Stimulated activated CD4-positive, alpha-beta T cell treated with anti-CD3 and anti-CD28 coated beads, Interleukin-1b, Interleukin-23, amount 100 ng/mL, for 48 hours (primary cell): ENCODE measurements around the gene NUB1.
A peak's percentile ranks its signal among the peaks of the same experiment; 100 is the strongest.

Source experiments
- DNase-seq: peaks from one replicate; pipeline ENCODE4 v3.0.0-alpha.2; 2020

The NUB1 gene

GRCh38 chr7:151346470-151346769 lies 4.8 kb downstream of the NUB1 start:
- no peak for DNase-seq

- DNase-seq: no peak
Measured at GRCh38 chr7:151347200-151347599, 5.6 kb downstream of the NUB1 start.

GRCh38 chr7:151348970-151349369 lies 7.4 kb downstream of the NUB1 start:
- DNase-seq: no peak

DNA sequence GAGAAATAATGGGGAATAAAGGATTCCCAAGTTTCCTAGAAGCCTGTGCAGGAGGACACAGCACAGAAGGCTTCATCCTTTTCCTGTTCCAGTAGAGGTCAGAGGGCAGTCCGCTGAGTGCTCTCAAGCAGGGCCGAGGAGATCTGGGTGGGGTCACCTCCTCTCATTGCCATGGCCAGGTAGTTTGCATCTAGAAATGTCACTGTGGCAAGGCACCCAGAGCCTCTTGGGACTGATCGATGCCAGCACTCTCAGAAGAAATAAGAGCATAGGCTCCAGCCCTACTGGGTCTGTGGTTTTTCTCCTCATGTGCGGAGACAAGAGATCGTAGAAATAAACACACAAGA lies 7.9 kb downstream of the NUB1 start:
- no peak for DNase-seq

GRCh38 chr7:151351027-151351426 lies 9.4 kb downstream of the NUB1 start:
- peak; percentile 60 for DNase-seq

- DNase-seq: peak; percentile 56
Measured at GRCh38 chr7:151351967-151352366, 10.4 kb downstream of the NUB1 start.

DNA sequence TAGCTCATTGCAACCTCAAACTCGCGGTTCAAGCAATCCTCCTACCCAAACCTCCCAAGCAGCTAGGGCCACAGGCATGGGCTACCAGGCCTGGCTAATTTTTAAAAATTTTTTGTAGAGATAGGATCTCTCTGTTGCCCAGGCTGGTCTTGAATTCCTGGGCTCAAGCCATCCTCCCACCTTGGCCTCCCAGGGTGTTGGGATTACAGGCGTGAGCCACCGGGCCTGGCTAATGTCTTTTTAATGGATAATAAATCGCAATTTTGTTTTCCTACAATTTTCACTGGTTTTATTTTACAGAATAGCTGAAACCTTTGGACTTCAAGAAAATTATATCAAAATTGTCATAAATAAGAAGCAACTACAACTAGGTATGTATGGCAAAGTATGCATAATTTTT lies 10.9 kb downstream of the NUB1 start:
- DNase-seq: no peak

DNA sequence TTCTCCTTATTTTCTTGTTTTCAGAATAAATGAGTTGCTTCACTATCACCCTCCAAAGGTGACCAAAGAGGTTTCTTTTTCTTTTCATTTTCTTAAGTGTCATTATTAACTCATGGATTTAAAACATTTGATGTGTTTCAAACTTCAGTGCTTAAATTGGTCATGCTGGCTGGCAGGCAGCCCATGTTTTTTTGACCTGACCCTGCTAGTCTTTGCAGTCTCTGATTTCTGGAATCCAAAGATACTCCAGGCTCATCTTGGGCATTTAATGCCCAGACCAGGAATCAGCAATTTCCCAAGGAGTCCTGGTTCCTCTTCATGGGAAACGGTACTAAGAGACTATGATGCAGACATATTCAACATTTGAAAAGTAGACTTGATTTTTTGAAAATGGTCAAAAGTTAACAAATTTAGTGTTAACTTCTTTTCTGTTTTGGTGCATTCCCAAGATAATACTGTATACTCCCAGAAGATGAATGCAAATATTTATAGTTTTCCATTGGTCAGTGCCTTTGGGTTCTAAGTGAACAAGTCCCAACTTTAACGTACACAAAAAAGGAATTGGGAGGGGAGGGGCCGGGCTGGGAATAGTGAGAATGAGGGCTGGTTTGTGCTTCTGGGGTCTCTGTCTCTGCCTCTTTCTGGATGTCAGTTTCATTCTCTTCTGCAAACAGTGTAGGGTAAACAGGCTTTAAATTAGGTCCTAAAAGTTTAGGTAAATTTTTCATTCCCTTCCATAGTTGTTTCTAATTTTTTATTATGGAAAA lies 19.8 kb downstream of the NUB1 start:
- DNase-seq: no peak

DNA sequence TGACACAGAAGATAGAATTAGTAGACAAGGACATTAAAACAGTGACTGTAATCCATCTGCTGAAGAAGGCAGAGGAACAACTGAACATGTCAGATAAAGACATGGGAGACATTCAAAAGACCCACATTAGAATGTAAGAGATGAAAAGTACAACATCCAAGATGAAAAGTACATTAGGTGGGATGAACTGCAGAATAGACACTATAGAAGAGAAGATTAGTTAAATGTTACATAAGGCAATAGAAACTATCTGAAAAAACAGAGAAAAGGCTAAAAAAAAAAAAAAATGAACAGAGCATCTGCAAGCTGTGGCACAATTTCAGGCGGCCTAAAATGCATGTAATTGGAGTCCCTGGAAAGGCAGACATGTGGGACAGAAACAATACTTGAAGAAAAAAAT lies 21.6 kb downstream of the NUB1 start:
- no peak for DNase-seq

- no peak for DNase-seq
Measured at GRCh38 chr7:151366166-151366879, 24.7 kb downstream of the NUB1 start.

DNA sequence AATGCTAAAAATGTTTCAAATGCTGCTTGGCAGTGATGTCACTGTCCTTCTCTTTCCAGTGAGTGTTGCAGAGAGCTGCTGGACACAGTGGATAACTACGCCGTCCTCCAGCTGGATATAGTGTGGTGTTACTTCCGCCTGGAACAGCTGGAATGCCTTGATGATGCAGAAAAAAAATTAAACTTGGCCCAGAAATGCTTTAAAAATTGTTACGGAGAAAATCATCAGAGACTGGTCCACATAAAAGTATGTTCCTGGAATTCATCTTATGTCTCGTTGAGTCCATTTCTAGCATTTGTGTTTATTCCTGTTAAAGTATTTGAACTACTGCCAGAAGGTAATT lies 25.2 kb downstream of the NUB1 start:
- no peak for DNase-seq

GRCh38 chr7:151367284-151367683 lies 25.7 kb downstream of the NUB1 start:
- no peak for DNase-seq

DNA sequence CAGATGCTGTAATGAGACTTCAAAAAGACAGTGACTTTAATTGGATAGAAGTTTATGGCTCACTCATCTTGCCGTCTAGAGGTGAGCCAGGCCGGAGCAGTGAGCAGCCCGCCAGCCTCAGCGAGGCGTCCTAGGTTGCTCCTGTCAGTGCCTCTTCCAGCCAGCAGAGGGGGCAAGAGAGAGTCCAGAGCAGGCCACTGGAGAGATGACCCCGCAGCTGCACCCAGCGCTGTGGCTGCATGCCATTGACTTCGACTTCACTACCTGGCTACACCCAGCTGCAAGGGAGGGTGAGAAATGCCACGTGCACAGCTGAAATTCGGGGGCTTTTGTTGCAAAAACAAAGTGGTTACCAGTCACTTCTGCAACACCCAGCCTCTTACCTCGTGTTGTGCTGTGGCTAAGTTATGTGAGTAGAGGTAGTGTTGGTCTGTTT lies 26.5 kb downstream of the NUB1 start:
- peak; percentile 77 for DNase-seq

DNA sequence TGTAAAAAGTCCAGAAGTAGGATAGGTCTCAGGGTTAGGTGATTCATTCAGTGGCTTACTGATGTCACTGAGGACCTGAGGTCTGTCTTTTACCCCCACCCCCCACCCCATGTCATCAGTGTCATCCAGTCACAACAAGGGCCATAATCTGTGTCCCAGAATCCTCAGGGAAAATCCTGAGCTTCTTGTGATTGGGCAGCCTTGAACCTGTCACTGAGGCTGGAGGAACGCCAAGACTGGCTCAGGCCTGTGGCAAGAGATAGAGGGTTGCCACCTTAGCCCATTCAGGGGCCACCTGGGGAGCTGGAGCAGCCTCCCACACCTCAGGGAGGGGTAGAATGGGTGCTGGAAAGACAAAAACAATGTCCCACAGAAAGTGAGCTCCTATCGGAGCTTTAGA lies 29.7 kb downstream of the NUB1 start:
- no peak for DNase-seq

DNA sequence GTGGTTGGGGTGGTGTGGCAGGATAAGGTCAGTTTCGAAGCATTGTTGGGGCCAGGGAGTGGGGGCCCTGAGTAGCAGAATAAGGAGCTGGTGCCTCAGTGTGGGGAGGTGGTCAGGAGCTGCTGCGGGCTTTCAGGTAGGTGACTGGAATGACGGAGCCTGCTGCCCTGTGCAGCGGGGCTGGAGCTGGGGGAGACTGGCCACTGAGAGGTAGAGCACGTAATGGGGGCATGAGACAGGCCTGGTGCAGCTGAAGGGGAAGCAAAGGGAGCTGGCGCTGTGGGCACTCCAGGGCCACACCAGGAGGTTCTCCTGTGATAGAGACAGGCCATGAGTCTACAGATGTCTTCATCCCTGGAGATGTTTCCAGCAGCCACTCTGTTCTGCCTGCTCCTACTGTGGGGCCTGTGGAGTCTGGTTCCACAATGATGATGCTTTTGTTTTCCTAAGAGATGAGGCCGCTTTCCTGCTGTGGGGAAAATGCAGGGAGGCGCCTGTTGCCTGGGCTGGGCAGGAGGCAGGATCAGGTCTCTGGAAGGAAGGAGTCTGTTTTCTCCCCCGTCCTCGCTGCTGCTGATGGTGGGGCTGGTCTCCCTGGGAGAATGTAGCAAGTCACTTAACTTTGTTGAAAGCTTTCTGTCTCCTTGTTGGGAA lies 31.1 kb downstream of the NUB1 start:
- DNase-seq: no peak

DNA sequence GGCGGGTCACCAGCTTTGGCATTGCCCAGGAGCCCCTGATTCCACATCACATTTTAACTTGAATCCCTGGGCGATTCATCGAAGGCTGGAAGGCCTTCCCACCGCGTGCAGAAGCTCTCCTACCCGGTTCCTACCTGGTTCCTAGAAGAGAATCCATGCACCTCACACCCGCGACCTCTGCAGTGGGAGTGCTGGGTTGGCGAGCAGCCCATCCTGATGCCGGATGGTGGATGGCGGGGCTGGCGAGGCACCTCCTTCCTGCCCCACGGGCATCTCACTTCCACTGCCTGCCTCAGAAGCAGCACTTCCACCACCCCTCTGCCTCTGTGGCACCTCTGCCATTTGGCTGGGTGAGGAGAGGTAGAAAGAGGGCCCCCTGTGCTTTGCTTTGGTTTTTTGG lies 32.0 kb downstream of the NUB1 start:
- no peak for DNase-seq

DNA sequence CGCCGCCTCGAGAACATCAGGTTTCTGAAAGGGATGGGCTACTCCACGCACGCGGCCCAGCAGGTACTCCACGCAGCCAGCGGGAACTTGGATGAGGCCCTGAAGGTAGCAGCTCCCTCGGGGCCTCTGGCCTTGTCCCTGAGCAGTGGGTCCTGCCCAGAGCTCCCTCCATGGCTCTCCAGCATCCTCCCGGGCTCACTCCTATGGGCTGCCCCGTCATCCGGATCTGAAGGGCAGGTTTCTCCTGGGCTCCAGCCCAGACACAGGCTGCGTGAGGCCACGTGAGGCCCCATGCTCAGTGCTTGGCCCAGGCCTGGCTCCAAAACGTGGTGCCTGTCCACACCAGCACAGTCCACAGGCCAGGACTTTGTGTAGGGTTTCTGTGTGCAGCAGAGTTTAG lies 32.5 kb downstream of the NUB1 start:
- no peak for DNase-seq

DNA sequence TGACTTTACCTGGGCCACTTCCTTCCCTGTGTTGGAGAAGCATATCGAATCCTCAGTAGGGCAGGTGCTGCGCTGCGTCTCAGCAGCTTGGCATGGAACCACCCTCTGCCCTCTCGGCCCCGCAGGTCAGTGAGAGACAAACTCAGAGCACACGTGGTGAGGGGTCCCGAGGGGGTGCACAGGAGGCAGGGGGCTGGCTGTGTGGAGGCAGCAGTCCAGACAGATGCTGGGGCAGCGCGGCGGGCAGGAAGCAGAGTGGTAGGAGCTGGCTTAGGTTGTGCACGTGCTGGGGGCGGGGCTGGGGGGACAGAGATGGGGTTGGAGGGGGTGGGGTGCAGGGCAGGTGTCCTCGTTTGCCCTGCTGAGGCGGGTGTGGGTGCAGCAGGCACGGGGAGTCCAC lies 33.1 kb downstream of the NUB1 start:
- DNase-seq: no peak

DNA sequence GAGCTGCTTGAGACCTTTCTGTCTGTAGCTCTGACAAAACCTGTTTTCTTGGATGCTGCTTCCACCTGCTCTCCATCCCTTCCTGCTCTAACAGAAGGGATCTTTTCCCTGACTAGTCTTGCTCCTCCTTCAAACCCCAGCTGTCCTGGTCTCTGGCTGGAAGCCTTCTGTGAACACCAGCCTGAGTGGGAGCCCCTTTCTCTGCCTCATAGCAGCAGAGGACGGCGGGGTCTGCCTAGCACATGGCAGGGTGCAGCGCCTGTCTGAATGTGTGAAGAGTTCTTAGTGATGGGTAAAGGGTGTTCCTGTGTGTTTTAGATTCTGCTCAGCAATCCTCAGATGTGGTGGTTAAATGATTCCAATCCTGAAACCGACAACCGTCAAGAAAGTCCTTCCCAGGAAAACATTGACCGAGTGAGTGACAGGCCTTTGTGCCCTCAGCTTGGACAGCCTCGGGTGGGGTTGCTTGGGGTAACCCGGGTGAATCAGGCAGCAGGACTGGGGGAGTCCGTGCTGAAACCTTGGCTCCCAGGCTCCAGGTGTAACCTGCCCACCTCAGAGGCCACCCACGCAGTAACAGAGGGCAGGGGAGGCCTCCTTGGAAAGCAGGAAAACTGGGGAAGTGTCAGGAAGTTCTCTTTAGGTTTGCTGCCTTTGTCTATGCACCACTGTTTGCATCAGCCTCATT lies 34.1 kb downstream of the NUB1 start:
- DNase-seq: no peak

- no peak for DNase-seq
Measured at GRCh38 chr7:151376218-151376902, 34.7 kb downstream of the NUB1 start.

GRCh38 chr7:151377406-151377805 lies 35.8 kb downstream of the NUB1 start:
- DNase-seq: no peak

- no peak for DNase-seq
Measured at GRCh38 chr7:151378011-151378410, 36.4 kb downstream of the NUB1 start.

GRCh38 chr7:151378496-151379192 lies 37.0 kb downstream of the NUB1 start:
- DNase-seq: no peak
